ENCODE results near the gene IGSF22. TPM values are rescaled to one million over a fixed set of nuclear protein-coding genes. Genes with fewer than 3 reads are reported as not detected.

The IGSF22 gene
- total RNA-seq, 1 experiment from 2014 or later: not detected

- Mint-ChIP-seq H3K4me3 (ENCODE audit: low read depth, unreplicated experiment) (no peak overlapping the region), H3K27me3 (ENCODE audit: unreplicated experiment) (peaks cover 1% of the 10 kb centered on the region), H3K36me3 (ENCODE audit: insufficient read depth, unreplicated experiment) (no peaks in the 10 kb centered on the region), H3K9me3 (ENCODE audit: low read depth, unreplicated experiment) (no peaks in the 10 kb centered on the region), H3K27ac (ENCODE audit: unreplicated experiment) (no peak overlapping the region), H3K4me1 (ENCODE audit: low read depth, unreplicated experiment) (no peaks in the 10 kb centered on the region)
- intact Hi-C loops (cut with micrococcal nuclease; ENCODE audit: unreplicated experiment): loop anchor here (10.0 kb wide), 1 partner anchor 95 kb away; the partner anchor contains the start of gene SPTY2D1
- BruUV-seq (replicated peaks): no TSS peak
- no peak for TF ChIP-seq CTCF (IDR thresholded peaks at IDR 0.05; ENCODE audit: unreplicated experiment)
- CTCF ChIA-PET: no interaction called here
- DNase-seq: no peak
Measured at GRCh38 chr11:18729426-18729825, 3.4 kb upstream of the IGSF22 start.

- no peaks in the 10 kb centered on the region for H3K36me3 Mint-ChIP-seq (ENCODE audit: insufficient read depth, unreplicated experiment)
- no peaks in the 10 kb centered on the region for H3K9me3 Mint-ChIP-seq (ENCODE audit: low read depth, unreplicated experiment)
- no peak overlapping the region for H3K27ac Mint-ChIP-seq (ENCODE audit: unreplicated experiment)
- CTCF ChIA-PET: interaction anchor here (0.6 to 1.6 kb wide), 3 partner anchors 9 to 322 kb away, joined by 3 to 8 read pairs (median 4); no protein-coding TSS in a partner anchor
- H3K4me3 Mint-ChIP-seq (ENCODE audit: low read depth, unreplicated experiment): no peak overlapping the region
- no peak for TF ChIP-seq CTCF (IDR thresholded peaks at IDR 0.05; ENCODE audit: unreplicated experiment)
- no peak for DNase-seq
- H3K27me3 Mint-ChIP-seq (ENCODE audit: unreplicated experiment): no peaks in the 10 kb centered on the region
- intact Hi-C loops (cut with micrococcal nuclease; ENCODE audit: unreplicated experiment): loop anchor here (10.0 kb wide), 1 partner anchor 94 kb away; the partner anchor contains the start of gene SPTY2D1
- H3K4me1 Mint-ChIP-seq (ENCODE audit: low read depth, unreplicated experiment): no peaks in the 10 kb centered on the region
- no TSS peak for BruUV-seq (replicated peaks)
Measured at GRCh38 chr11:18728658-18729057, 2.7 kb upstream of the IGSF22 start.

- intact Hi-C loops (cut with micrococcal nuclease; ENCODE audit: unreplicated experiment): loop anchor here (10.0 kb wide), 1 partner anchor 93 kb away; the partner anchor contains the start of gene SPTY2D1
- DNase-seq: peak; percentile 57
- Mint-ChIP-seq H3K4me1 (ENCODE audit: low read depth, unreplicated experiment) (no peaks in the 10 kb centered on the region), H3K36me3 (ENCODE audit: insufficient read depth, unreplicated experiment) (no peaks in the 10 kb centered on the region), H3K27ac (ENCODE audit: unreplicated experiment) (no peak overlapping the region), H3K27me3 (ENCODE audit: unreplicated experiment) (no peaks in the 10 kb centered on the region), H3K9me3 (ENCODE audit: low read depth, unreplicated experiment) (no peaks in the 10 kb centered on the region), H3K4me3 (ENCODE audit: low read depth, unreplicated experiment) (no peak overlapping the region)
- no TSS peak for BruUV-seq (replicated peaks)
- CTCF ChIA-PET: interaction anchor here (0.6 to 1.6 kb wide), 5 partner anchors 10 to 187 kb away, joined by 3 to 8 read pairs (median 3); no protein-coding TSS in a partner anchor
- TF ChIP-seq CTCF (IDR thresholded peaks at IDR 0.05; ENCODE audit: unreplicated experiment): peak; percentile 75
Measured at GRCh38 chr11:18727479-18728236, 1.7 kb upstream of the IGSF22 start.

GRCh38 chr11:18723991-18724390 lies 2.0 kb downstream of the IGSF22 start:
- no TSS peak for BruUV-seq (replicated peaks)
- Mint-ChIP-seq H3K36me3 (ENCODE audit: insufficient read depth, unreplicated experiment) (peaks cover 15% of the 10 kb centered on the region), H3K4me3 (ENCODE audit: low read depth, unreplicated experiment) (no peak overlapping the region), H3K4me1 (ENCODE audit: low read depth, unreplicated experiment) (peaks cover 16% of the 10 kb centered on the region), H3K27ac (ENCODE audit: unreplicated experiment) (no peak overlapping the region), H3K9me3 (ENCODE audit: low read depth, unreplicated experiment) (no peaks in the 10 kb centered on the region), H3K27me3 (ENCODE audit: unreplicated experiment) (no peaks in the 10 kb centered on the region)
- CTCF ChIA-PET: interaction anchor here (1.1 kb wide), 1 partner anchor 18 kb away, joined by 3 read pairs; no protein-coding TSS in a partner anchor
- intact Hi-C loops (cut with micrococcal nuclease; ENCODE audit: unreplicated experiment): loop anchor here (10.0 kb wide), 1 partner anchor 89 kb away; the partner anchor contains the start of gene SPTY2D1
- TF ChIP-seq CTCF (IDR thresholded peaks at IDR 0.05; ENCODE audit: unreplicated experiment): no peak
- no peak for DNase-seq
